K562 (cell line): ENCODE results near the gene TAS1R3. TPM values are rescaled to one million over a fixed set of nuclear protein-coding genes. Genes with fewer than 3 reads are reported as not detected.

ENCODE experiments used
- ATAC-seq: fragments of 200-7000 bp; cut with Tn5 transposase; 3 replicates; pipeline ENCODE4 v1.9.1; 2020; ENCODE audit warnings: moderate library complexity
- BruUV-seq: library from RNA; stranded (reverse); fragments of 400-500 nt; replicated peaks from 2 replicates; lab custom pipeline; 2021; lab: Mats Ljungman, UMichigan
- CTCF ChIA-PET: fragments of 300-600 bp; formaldehyde crosslinking; extraction: SDS; loops from one replicate; lab custom pipeline; 2021; ENCODE audit warnings: low intra/inter-chr PET ratio; lab: Yijun Ruan, JAX
- POLR2A ChIA-PET: fragments of 300-600, 350-650 bp; sonication (Branson Sonifier 250); formaldehyde crosslinking; extraction: SDS; loops from one replicate; lab custom pipeline; 2021; ENCODE audit warnings: antibody characterized with exemption, inconsistent platforms; lab: Yijun Ruan, JAX
- DNase-seq, 4 experiments: peaks; one replicate each; pipeline versions ENCODE4 v3.0.0 to v3.0.0-alpha.2; 2011 to 2018; ENCODE audit warnings: low spot score in 3 of 4, mixed read lengths in 3 of 4; ENCODE audit errors: extremely low read depth in 1 of 4
- FAIRE-seq: peaks from 2 replicates; lab custom pipeline; 2011; peaks lifted over from hg19 to GRCh38; lab: Jason Lieb, UNC
- H2AFZ ChIP-seq: 2 replicates; pipeline ENCODE4 v1.6.0; 2011; ENCODE audit warnings: low read depth, low read length, control low read depth, inconsistent platforms
- H3K27ac ChIP-seq: fragments of 200-600 bp; 3 replicates; pipeline ENCODE4 v1.8.0; 2011; ENCODE audit warnings: low read depth, mild to moderate bottlenecking, control low read depth, inconsistent platforms, low read length, moderate library complexity, mixed read lengths; ENCODE audit errors: extremely low read depth
- H3K27me3 ChIP-seq, 2 experiments: fragments of 300-600 bp in 1 of 2; 2 replicates in 1 of 2; 3 replicates in 1 of 2; pipeline versions ENCODE4 v1.6.0 to v1.8.0; 2011; ENCODE audit warnings: inconsistent platforms in 2 of 2, low read length in 2 of 2, mild to moderate bottlenecking in 1 of 2, mixed read lengths in 1 of 2, moderate library complexity in 1 of 2; ENCODE audit not compliant: control insufficient read depth in 2 of 2, insufficient read depth in 2 of 2
- H3K36me3 ChIP-seq: fragments of 300-600 bp; 3 replicates; pipeline ENCODE4 v1.8.0; 2011; ENCODE audit warnings: mild to moderate bottlenecking, low read length, inconsistent platforms; ENCODE audit not compliant: control insufficient read depth, insufficient read depth
- H3K4me1 ChIP-seq, 2 experiments: fragments of 200-600 bp in 1 of 2; replicated peaks in 1 of 2; 2 replicates in 1 of 2; 3 replicates in 1 of 2; pipeline versions ENCODE4 v1.5.1 to v1.8.0; 2011; ENCODE audit warnings: inconsistent platforms in 2 of 2, low read length in 2 of 2, mild to moderate bottlenecking in 1 of 2, mixed read lengths in 1 of 2, moderate library complexity in 1 of 2; ENCODE audit not compliant: control insufficient read depth in 2 of 2, insufficient read depth in 2 of 2
- H3K4me2 ChIP-seq: 2 replicates; pipeline ENCODE4 v1.6.1; 2011; ENCODE audit warnings: low read length, control low read depth, inconsistent platforms, mixed read lengths; ENCODE audit not compliant: insufficient read depth
- H3K4me3 ChIP-seq: fragments of 200-600 bp; sonication (generic), shearing (Covaris generic); 2 replicates; pipeline ENCODE4 v1.5.1; 2016; ENCODE audit warnings: control low read depth, inconsistent platforms
- H3K79me2 ChIP-seq: fragments of 200-600 bp; 3 replicates; pipeline ENCODE4 v1.8.0; 2011; ENCODE audit warnings: low read length, inconsistent platforms; ENCODE audit not compliant: control insufficient read depth, insufficient read depth
- H3K9ac ChIP-seq, 2 experiments: 2 replicates each; pipeline versions ENCODE4 v1.6.0 to v1.6.1; 2011; ENCODE audit warnings: low read depth in 2 of 2, low read length in 2 of 2, control low read depth in 1 of 2, inconsistent platforms in 1 of 2, mild to moderate bottlenecking in 1 of 2, mixed read lengths in 1 of 2; ENCODE audit not compliant: insufficient read depth in 1 of 2
- H3K9me1 ChIP-seq: one replicate; pipeline ENCODE4 v1.6.0; 2011; ENCODE audit warnings: inconsistent platforms, mild to moderate bottlenecking, low read length, moderate library complexity; ENCODE audit not compliant: control insufficient read depth, insufficient read depth
- H3K9me3 ChIP-seq: replicated peaks from 2 replicates; pipeline ENCODE4 v1.5.1; 2011; ENCODE audit warnings: low read depth, low read length, inconsistent platforms; ENCODE audit not compliant: control insufficient read depth, insufficient read depth
- H4K20me1 ChIP-seq: replicated peaks from 2 replicates; pipeline ENCODE4 v1.6.1; 2011; ENCODE audit warnings: low read length, inconsistent platforms, mixed read lengths; ENCODE audit not compliant: control insufficient read depth, insufficient read depth
- CREM ChIP-seq: IDR thresholded peaks from 2 replicates; pipeline ENCODE4 v1.6.1; 2014; ENCODE audit warnings: antibody characterized with exemption, low read depth
- ESRRA ChIP-seq: fragments of 450-650 bp; IDR thresholded peaks from 2 replicates; pipeline ENCODE4 v1.6.1; 2014; ENCODE audit warnings: low read depth, mild to moderate bottlenecking, moderate library complexity, borderline replicate concordance
- FOSL1 ChIP-seq: fragments of 200-800 bp; sonication (Bioruptor generic); conservative IDR thresholded peaks from 2 replicates; pipeline ENCODE4 v1.6.1; 2016; ENCODE audit warnings: missing genetic modification characterization, missing compliant biosample characterization
- KDM1A ChIP-seq, 2 experiments: fragments of 450-650 bp; IDR thresholded peaks; 2 replicates each; pipeline ENCODE4 v1.6.1; 2016; ENCODE audit warnings: mild to moderate bottlenecking in 2 of 2
- NFIC ChIP-seq: fragments of 450-650 bp; IDR thresholded peaks from 2 replicates; pipeline ENCODE4 v1.6.1; 2017; ENCODE audit warnings: mild to moderate bottlenecking, inconsistent platforms
- NR1H2 ChIP-seq: sonication (generic); formaldehyde crosslinking; IDR thresholded peaks from 2 replicates; pipeline ENCODE4 v1.4.0; 2020; ENCODE audit warnings: mild to moderate bottlenecking, missing genetic modification reagents
- NUFIP1 ChIP-seq: fragments of 450-650 bp; IDR thresholded peaks from 2 replicates; pipeline ENCODE4 v1.6.1; 2018; ENCODE audit not compliant: partially characterized antibody
- PHB ChIP-seq: fragments of 250-450 bp; sonication (Bioruptor Pico); IDR thresholded peaks from 2 replicates; pipeline ENCODE4 v1.5.0; 2021
- POLR3G ChIP-seq: IDR thresholded peaks from 2 replicates; pipeline ENCODE4 v1.6.1; 2011; ENCODE audit not compliant: insufficient read length, insufficient replicate concordance; ENCODE audit errors: extremely low read depth
- SMARCA5 ChIP-seq: fragments of 450-650 bp; IDR thresholded peaks from 2 replicates; pipeline ENCODE4 v1.6.1; 2016
- SMARCE1 ChIP-seq: fragments of 450-650 bp; IDR thresholded peaks from 2 replicates; pipeline ENCODE4 v1.7.1; 2016; ENCODE audit warnings: mild to moderate bottlenecking
- SRF ChIP-seq, 2 experiments: fragments of 250-450, 450-650 bp in 1 of 2; sonication (Bioruptor Pico) in 1 of 2; sonication (generic) in 1 of 2; formaldehyde crosslinking; IDR thresholded peaks; 2 replicates each; pipeline versions ENCODE4 v1.5.0 to v1.5.1; 2020 to 2022; ENCODE audit warnings: mild to moderate bottlenecking in 1 of 2, missing genetic modification reagents in 1 of 2
- TSC22D4 ChIP-seq: fragments of 450-650 bp; IDR thresholded peaks from 2 replicates; pipeline ENCODE4 v1.6.1; 2016; ENCODE audit warnings: missing genetic modification characterization, missing biosample characterization, control low read depth
- ZFP1 ChIP-seq: fragments of 450-650 bp; formaldehyde crosslinking; IDR thresholded peaks from 2 replicates; pipeline ENCODE4 v1.4.0; 2020; ENCODE audit warnings: mild to moderate bottlenecking, mixed read lengths
- ZNF143 ChIP-seq: sonication (generic); formaldehyde crosslinking; IDR thresholded peaks from 2 replicates; pipeline ENCODE4 v1.9.0; 2022; ENCODE audit warnings: mild to moderate bottlenecking, missing genetic modification reagents
- ZNF407 ChIP-seq: fragments of 450-650 bp; IDR thresholded peaks from 2 replicates; pipeline ENCODE4 v1.6.1; 2016; ENCODE audit warnings: low read depth
- WGBS: fragments of 100-300 bp; shearing (Covaris generic); methylation state at CpG from one replicate; pipeline ENCODE4 v1.1.6; 2016; ENCODE audit warnings: low coverage, mixed read lengths; ENCODE audit not compliant: insufficient coverage; ENCODE audit errors: missing lambda C conversion rate; 5-methylcytosine and 5-hydroxymethylcytosine counted together
- in situ Hi-C: fragments of 300-500 bp; cut with MboI; formaldehyde crosslinking; loops from 4 replicates; pipeline ENCODE4 v1.15.0; 2018; ENCODE audit warnings: inconsistent platforms, mixed read lengths
- intact Hi-C: fragments of 100-400 bp; cut with micrococcal nuclease; formaldehyde crosslinking; loops from 2 replicates; pipeline ENCODE4 v1.14.2; 2022
- polyA plus RNA-seq, 8 experiments: library from polyadenylated mRNA; depleted of rRNA in 4 of 8; stranded (reverse) in 5 of 8; unstranded in 3 of 8; fragments of >200 nt; fragmentation: Nextera tagmentation in 2 of 8; fragmentation: Illumina TruSeq in 1 of 8; extraction: Ambion mirVana in 2 of 8; extraction: Trizol in 1 of 8; gene quantifications; 2 replicates each; pipeline versions ENCODE4 v1.2.1 to v1.2.3, GENCODE V29; 2011 to 2014; ENCODE audit warnings: inconsistent platforms in 1 of 8, missing spikeins in 1 of 8
- total RNA-seq, 7 experiments: library from RNA; depleted of rRNA in 6 of 7; stranded (reverse); fragments of >200 nt in 6 of 7; fragmentation: Illumina TruSeq in 2 of 7; extraction: Trizol in 2 of 7; gene quantifications; 2 replicates each; pipeline versions ENCODE4 v1.2.1 to v1.2.3, GENCODE V29; 2011 to 2021; ENCODE audit warnings: low replicate concordance in 1 of 7

TAS1R3 gene
- total and polyA plus RNA-seq, 9 of the 15 experiments (the other 6 are each of a cell fraction or from before 2014, with no cell fraction given): 0.07 to 0.13 TPM; not detected in 7

GRCh38 chr1:1281533-1282321 lies 49.4 kb upstream of the TAS1R3 start:
- Histone ChIP-seq H3K9ac (no peak overlapping the region; a peak in 1 of 4 replicates), H3K9me3 (no peaks in the 10 kb centered on the region), H3K27ac (no peak overlapping the region), H3K36me3 (no peaks in the 10 kb centered on the region), H3K4me2 (no peak overlapping the region), H2AFZ (no peak overlapping the region), H4K20me1 (no peaks in the 10 kb centered on the region), H3K27me3 (peaks cover 0 to 12% of the 10 kb centered on the region in 2 experiments; a peak in 2 of 5 replicates), H3K4me3 (no peak overlapping the region), H3K4me1 (peaks cover 0 to 52% of the 10 kb centered on the region in 2 experiments; a peak in 3 of 5 replicates), H3K79me2 (no peaks in the 10 kb centered on the region), H3K9me1 (peaks cover 3% of the 10 kb centered on the region)
- FAIRE-seq (peak; percentile 32), DNase-seq (peak in 1 of 4 experiments; percentile 29), ATAC-seq (peak; percentile 13; the same call in 2 of the 3 replicates)
- CTCF ChIA-PET: no interaction called here
- POLR2A ChIA-PET: interaction anchor here (0.7 to 1.0 kb wide), 3 partner anchors 8 to 10 kb away, joined by 3 to 4 read pairs (median 3); partner anchors contain the start of gene UBE2J2
- intact Hi-C loops: no loop called here
- BruUV-seq: no TSS peak
- in situ Hi-C loops: no loop called here
- WGBS: 21% methylated on average over 20 of the region's 26 CpGs
- TF ChIP-seq CREM: 0 out of 2 replicates have a peak, but pooled peaks have one; percentile 17
- TF ChIP-seq SRF (CRISPR knock-in tag; IDR thresholded peaks at IDR 0.05): no peak
- no peak for TF ChIP-seq ZFP1 (CRISPR knock-in tag)
- peak; percentile 45; the same call in 1 of the 2 replicates for TF ChIP-seq FOSL1 (tag)
- no peak for TF ChIP-seq TSC22D4
- peak; percentile 13; the same call in 1 of the 2 replicates for TF ChIP-seq NFIC
- TF ChIP-seq ZNF143: no peak
- peak in 1 of 2 experiments; percentile 78; a peak in 2 of 4 replicates for TF ChIP-seq KDM1A (IDR thresholded peaks at IDR 0.05)
- peak; percentile 16; the same call in 1 of the 2 replicates for TF ChIP-seq ESRRA
- no peak for TF ChIP-seq PHB (CRISPR knock-in tag)
- TF ChIP-seq POLR3G: no peak
- no peak for TF ChIP-seq SMARCE1
- TF ChIP-seq ZNF407: no peak
- TF ChIP-seq NR1H2 (CRISPR knock-in tag): no peak
- no peak for TF ChIP-seq NUFIP1
- TF ChIP-seq SMARCA5: peak; percentile 62; the same call in 1 of the 2 replicates
